ENCODE results near the gene GPC5.

DNA sequence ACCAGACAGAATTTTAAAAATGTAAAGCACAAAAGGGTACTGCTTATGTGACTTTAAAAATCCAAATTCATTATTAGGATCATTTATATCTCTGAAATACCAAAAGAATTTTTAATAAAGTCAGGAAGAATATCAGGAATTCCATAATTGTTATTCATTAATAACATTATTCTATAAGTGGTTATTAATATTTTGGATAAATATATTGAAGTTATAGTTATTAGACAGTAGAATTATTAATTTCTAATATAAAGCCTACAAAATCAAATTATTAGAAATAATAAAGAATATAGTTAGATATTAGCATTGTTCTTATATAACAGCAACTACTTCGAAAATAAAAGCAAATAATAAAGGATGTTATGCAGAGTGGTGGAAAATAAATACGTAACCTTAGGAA lies 105.8 kb downstream of the GPC5 start:
- TF ChIP-seq, protein P1, sequence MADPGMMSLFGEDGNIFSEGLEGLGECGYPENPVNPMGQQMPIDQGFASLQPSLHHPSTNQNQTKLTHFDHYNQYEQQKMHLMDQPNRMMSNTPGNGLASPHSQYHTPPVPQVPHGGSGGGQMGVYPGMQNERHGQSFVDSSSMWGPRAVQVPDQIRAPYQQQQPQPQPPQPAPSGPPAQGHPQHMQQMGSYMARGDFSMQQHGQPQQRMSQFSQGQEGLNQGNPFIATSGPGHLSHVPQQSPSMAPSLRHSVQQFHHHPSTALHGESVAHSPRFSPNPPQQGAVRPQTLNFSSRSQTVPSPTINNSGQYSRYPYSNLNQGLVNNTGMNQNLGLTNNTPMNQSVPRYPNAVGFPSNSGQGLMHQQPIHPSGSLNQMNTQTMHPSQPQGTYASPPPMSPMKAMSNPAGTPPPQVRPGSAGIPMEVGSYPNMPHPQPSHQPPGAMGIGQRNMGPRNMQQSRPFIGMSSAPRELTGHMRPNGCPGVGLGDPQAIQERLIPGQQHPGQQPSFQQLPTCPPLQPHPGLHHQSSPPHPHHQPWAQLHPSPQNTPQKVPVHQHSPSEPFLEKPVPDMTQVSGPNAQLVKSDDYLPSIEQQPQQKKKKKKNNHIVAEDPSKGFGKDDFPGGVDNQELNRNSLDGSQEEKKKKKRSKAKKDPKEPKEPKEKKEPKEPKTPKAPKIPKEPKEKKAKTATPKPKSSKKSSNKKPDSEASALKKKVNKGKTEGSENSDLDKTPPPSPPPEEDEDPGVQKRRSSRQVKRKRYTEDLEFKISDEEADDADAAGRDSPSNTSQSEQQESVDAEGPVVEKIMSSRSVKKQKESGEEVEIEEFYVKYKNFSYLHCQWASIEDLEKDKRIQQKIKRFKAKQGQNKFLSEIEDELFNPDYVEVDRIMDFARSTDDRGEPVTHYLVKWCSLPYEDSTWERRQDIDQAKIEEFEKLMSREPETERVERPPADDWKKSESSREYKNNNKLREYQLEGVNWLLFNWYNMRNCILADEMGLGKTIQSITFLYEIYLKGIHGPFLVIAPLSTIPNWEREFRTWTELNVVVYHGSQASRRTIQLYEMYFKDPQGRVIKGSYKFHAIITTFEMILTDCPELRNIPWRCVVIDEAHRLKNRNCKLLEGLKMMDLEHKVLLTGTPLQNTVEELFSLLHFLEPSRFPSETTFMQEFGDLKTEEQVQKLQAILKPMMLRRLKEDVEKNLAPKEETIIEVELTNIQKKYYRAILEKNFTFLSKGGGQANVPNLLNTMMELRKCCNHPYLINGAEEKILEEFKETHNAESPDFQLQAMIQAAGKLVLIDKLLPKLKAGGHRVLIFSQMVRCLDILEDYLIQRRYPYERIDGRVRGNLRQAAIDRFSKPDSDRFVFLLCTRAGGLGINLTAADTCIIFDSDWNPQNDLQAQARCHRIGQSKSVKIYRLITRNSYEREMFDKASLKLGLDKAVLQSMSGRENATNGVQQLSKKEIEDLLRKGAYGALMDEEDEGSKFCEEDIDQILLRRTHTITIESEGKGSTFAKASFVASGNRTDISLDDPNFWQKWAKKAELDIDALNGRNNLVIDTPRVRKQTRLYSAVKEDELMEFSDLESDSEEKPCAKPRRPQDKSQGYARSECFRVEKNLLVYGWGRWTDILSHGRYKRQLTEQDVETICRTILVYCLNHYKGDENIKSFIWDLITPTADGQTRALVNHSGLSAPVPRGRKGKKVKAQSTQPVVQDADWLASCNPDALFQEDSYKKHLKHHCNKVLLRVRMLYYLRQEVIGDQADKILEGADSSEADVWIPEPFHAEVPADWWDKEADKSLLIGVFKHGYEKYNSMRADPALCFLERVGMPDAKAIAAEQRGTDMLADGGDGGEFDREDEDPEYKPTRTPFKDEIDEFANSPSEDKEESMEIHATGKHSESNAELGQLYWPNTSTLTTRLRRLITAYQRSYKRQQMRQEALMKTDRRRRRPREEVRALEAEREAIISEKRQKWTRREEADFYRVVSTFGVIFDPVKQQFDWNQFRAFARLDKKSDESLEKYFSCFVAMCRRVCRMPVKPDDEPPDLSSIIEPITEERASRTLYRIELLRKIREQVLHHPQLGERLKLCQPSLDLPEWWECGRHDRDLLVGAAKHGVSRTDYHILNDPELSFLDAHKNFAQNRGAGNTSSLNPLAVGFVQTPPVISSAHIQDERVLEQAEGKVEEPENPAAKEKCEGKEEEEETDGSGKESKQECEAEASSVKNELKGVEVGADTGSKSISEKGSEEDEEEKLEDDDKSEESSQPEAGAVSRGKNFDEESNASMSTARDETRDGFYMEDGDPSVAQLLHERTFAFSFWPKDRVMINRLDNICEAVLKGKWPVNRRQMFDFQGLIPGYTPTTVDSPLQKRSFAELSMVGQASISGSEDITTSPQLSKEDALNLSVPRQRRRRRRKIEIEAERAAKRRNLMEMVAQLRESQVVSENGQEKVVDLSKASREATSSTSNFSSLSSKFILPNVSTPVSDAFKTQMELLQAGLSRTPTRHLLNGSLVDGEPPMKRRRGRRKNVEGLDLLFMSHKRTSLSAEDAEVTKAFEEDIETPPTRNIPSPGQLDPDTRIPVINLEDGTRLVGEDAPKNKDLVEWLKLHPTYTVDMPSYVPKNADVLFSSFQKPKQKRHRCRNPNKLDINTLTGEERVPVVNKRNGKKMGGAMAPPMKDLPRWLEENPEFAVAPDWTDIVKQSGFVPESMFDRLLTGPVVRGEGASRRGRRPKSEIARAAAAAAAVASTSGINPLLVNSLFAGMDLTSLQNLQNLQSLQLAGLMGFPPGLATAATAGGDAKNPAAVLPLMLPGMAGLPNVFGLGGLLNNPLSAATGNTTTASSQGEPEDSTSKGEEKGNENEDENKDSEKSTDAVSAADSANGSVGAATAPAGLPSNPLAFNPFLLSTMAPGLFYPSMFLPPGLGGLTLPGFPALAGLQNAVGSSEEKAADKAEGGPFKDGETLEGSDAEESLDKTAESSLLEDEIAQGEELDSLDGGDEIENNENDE (IDR thresholded peaks at IDR 0.05; ENCODE audit: low read depth, low read length), result no peak
- TF ChIP-seq CBX3 (IDR thresholded peaks at IDR 0.05; ENCODE audit: borderline replicate concordance in 1 of 2, low read length in 2 of 2) (no peak), NR2C2 (CRISPR knock-in tag; IDR thresholded peaks at IDR 0.05) (no peak), NR2C2 (tag; IDR thresholded peaks at IDR 0.05) (no peak), TCF7L2 (IDR thresholded peaks at IDR 0.05; ENCODE audit: low read depth, low read length) (no peak), MAZ (CRISPR knock-in tag; conservative IDR thresholded peaks at IDR 0.05 in 1 of 2, IDR thresholded peaks at IDR 0.05 in 1 of 2) (no peak)
- TF ChIP-seq, protein P2, sequence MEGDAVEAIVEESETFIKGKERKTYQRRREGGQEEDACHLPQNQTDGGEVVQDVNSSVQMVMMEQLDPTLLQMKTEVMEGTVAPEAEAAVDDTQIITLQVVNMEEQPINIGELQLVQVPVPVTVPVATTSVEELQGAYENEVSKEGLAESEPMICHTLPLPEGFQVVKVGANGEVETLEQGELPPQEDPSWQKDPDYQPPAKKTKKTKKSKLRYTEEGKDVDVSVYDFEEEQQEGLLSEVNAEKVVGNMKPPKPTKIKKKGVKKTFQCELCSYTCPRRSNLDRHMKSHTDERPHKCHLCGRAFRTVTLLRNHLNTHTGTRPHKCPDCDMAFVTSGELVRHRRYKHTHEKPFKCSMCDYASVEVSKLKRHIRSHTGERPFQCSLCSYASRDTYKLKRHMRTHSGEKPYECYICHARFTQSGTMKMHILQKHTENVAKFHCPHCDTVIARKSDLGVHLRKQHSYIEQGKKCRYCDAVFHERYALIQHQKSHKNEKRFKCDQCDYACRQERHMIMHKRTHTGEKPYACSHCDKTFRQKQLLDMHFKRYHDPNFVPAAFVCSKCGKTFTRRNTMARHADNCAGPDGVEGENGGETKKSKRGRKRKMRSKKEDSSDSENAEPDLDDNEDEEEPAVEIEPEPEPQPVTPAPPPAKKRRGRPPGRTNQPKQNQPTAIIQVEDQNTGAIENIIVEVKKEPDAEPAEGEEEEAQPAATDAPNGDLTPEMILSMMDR (IDR thresholded peaks at IDR 0.05 in 2 of 3, conservative IDR thresholded peaks at IDR 0.05 in 1 of 3; ENCODE audit: insufficient read depth in 2 of 3, low read depth in 1 of 3, low read length in 3 of 3), result no peak
- TF ChIP-seq, protein P3, sequence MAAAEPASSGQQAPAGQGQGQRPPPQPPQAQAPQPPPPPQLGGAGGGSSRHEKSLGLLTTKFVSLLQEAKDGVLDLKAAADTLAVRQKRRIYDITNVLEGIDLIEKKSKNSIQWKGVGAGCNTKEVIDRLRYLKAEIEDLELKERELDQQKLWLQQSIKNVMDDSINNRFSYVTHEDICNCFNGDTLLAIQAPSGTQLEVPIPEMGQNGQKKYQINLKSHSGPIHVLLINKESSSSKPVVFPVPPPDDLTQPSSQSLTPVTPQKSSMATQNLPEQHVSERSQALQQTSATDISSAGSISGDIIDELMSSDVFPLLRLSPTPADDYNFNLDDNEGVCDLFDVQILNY (CRISPR knock-in tag; IDR thresholded peaks at IDR 0.05), result no peak
